OCI-LY7 (cell line): Measurements from ENCODE around the gene GABARAPL2. TPM values are rescaled to one million over a fixed set of nuclear protein-coding genes. Genes with fewer than 3 reads are reported as not detected.
"Not testable (repeated sequence)": the region's sequence is repeated elsewhere in the genome, so short reads cannot be mapped to it uniquely, and the experiment has no call there.

Experiments
- BruUV-seq: library from RNA; stranded (reverse); fragments of 400-500 nt; replicated peaks from 2 replicates; lab custom pipeline; 2021; lab: Mats Ljungman, UMichigan
- CTCF ChIA-PET: fragments of 300-600 bp; sonication (Branson Sonifier 250); formaldehyde crosslinking; loops from one replicate; lab custom pipeline; 2022; ENCODE audit warnings: antibody characterized with exemption; ENCODE audit not compliant: unreplicated experiment; lab: Charles Lee
- POLR2A ChIA-PET: fragments of 300-600 bp; sonication (Branson Sonifier 250); formaldehyde crosslinking; loops from one replicate; lab custom pipeline; 2022; ENCODE audit warnings: antibody characterized with exemption; lab: Charles Lee
- DNase-seq: peaks from one replicate; pipeline ENCODE4 v3.0.0-alpha.2; 2015; ENCODE audit warnings: low spot score
- H2AFZ ChIP-seq: fragments of 200-600 bp; sonication (generic), shearing (Covaris generic); 2 replicates; pipeline ENCODE4 v1.6.1; 2014; ENCODE audit warnings: mild to moderate bottlenecking, antibody characterized with exemption, low read length, moderate library complexity
- H3K27ac ChIP-seq: fragments of 200-600 bp; sonication (generic); 2 replicates; pipeline ENCODE4 v1.5.1; 2014; ENCODE audit warnings: mixed run types, low read depth, mild to moderate bottlenecking, moderate library complexity, low read length, inconsistent platforms; ENCODE audit not compliant: poor library complexity, severe bottlenecking
- H3K36me3 ChIP-seq: fragments of 200-600 bp; sonication (generic); 2 replicates; pipeline ENCODE4 v1.6.1; 2014; ENCODE audit warnings: mild to moderate bottlenecking, antibody characterized with exemption, low read length, moderate library complexity, mixed read lengths; ENCODE audit not compliant: insufficient read depth
- H3K4me1 ChIP-seq: fragments of 200-600 bp; sonication (generic); 2 replicates; pipeline ENCODE4 v1.5.1; 2014; ENCODE audit warnings: mild to moderate bottlenecking, low read length; ENCODE audit not compliant: insufficient read depth, poor library complexity, severe bottlenecking
- H3K4me2 ChIP-seq: fragments of 200-600 bp; sonication (generic); 2 replicates; pipeline ENCODE4 v1.6.1; 2014; ENCODE audit warnings: mild to moderate bottlenecking, low read length
- H3K4me3 ChIP-seq: fragments of 200-600 bp; sonication (generic); 2 replicates; pipeline ENCODE4 v1.5.1; 2014; ENCODE audit warnings: mild to moderate bottlenecking, low read depth, low read length; ENCODE audit not compliant: poor library complexity, severe bottlenecking
- H3K79me2 ChIP-seq: fragments of 200-600 bp; sonication (generic); 2 replicates; pipeline ENCODE4 v1.6.1; 2016; ENCODE audit warnings: low read depth, mild to moderate bottlenecking, low read length, moderate library complexity, mixed read lengths; ENCODE audit not compliant: insufficient read depth
- H3K9me2 ChIP-seq: fragments of 200-600 bp; sonication (generic); 2 replicates; pipeline ENCODE4 v1.6.1; 2016; ENCODE audit warnings: mild to moderate bottlenecking, low read length, mixed read lengths; ENCODE audit not compliant: insufficient read depth
- H3K9me3 ChIP-seq: fragments of 200-600 bp; sonication (generic); 2 replicates; pipeline ENCODE4 v1.6.1; 2014; ENCODE audit warnings: mild to moderate bottlenecking, mixed run types, low read length, mixed read lengths
- H4K20me1 ChIP-seq: fragments of 200-600 bp; sonication (generic); 2 replicates; pipeline ENCODE4 v1.6.1; 2014; ENCODE audit warnings: mild to moderate bottlenecking, antibody characterized with exemption, low read length, moderate library complexity, mixed read lengths; ENCODE audit not compliant: insufficient read depth
- EZH2phosphoT487 ChIP-seq: fragments of 200-600 bp; sonication (generic); IDR thresholded peaks from 2 replicates; pipeline ENCODE4 v1.6.1; 2018; ENCODE audit warnings: low read depth, borderline replicate concordance, mild to moderate bottlenecking, mixed run types, antibody characterized with exemption, low read length, moderate library complexity, mixed read lengths
- intact Hi-C: fragments of 100-400 bp; cut with micrococcal nuclease; formaldehyde crosslinking; loops from one replicate; pipeline ENCODE4 v1.10.0; 2022; ENCODE audit not compliant: unreplicated experiment
- total RNA-seq, 2 experiments: library from RNA; depleted of rRNA in 1 of 2; stranded (reverse); fragments of >200 nt in 1 of 2; shearing (Covaris generic) in 1 of 2; gene quantifications; 2 replicates each; pipeline ENCODE4 v1.2.3, GENCODE V29; 2014 to 2022
- TF ChIP-seq, protein P1 (sequence below): fragments of 200-600 bp; sonication (generic); conservative IDR thresholded peaks from 2 replicates; pipeline ENCODE4 v1.5.1; 2014; ENCODE audit warnings: mild to moderate bottlenecking, antibody characterized with exemption, low read length, moderate library complexity, mixed read lengths

Gene GABARAPL2
- total RNA-seq, 2 experiments from 2014 or later: 57.7 to 93.5 TPM

DNA sequence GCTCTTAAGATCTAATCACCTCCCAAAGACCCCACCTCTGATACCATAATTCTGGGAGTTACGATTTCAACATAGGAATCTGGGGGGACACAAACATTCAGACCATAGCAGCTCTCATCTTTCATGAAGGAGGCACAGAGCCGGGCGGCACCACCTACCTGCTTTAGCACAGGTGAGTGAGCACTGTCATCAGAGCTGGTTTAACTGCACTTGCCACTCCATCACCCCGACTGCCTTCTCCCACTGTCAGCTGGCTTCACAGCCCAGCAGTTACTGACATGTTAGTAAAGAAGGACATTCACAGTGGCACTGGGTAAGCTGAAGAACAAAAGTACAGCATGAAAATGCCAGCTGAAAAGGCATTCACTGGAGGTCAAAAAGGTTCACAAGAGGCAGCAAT is 22.5 kb downstream of the GABARAPL2 start:
- Histone ChIP-seq H3K4me2 (no peak overlapping the region), H4K20me1 (no peaks in the 10 kb centered on the region), H3K4me3 (no peak overlapping the region), H3K4me1 (peaks cover 7% of the 10 kb centered on the region), H3K36me3 (no peaks in the 10 kb centered on the region), H2AFZ (no peak overlapping the region), H3K79me2 (no peaks in the 10 kb centered on the region), H3K27ac (no peak overlapping the region), H3K9me2 (no peaks in the 10 kb centered on the region), H3K9me3 (no peaks in the 10 kb centered on the region)
- ChIA-PET CTCF (no interaction called here), POLR2A (no interaction called here)
- TF ChIP-seq, protein P1, sequence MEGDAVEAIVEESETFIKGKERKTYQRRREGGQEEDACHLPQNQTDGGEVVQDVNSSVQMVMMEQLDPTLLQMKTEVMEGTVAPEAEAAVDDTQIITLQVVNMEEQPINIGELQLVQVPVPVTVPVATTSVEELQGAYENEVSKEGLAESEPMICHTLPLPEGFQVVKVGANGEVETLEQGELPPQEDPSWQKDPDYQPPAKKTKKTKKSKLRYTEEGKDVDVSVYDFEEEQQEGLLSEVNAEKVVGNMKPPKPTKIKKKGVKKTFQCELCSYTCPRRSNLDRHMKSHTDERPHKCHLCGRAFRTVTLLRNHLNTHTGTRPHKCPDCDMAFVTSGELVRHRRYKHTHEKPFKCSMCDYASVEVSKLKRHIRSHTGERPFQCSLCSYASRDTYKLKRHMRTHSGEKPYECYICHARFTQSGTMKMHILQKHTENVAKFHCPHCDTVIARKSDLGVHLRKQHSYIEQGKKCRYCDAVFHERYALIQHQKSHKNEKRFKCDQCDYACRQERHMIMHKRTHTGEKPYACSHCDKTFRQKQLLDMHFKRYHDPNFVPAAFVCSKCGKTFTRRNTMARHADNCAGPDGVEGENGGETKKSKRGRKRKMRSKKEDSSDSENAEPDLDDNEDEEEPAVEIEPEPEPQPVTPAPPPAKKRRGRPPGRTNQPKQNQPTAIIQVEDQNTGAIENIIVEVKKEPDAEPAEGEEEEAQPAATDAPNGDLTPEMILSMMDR: no peak
- TF ChIP-seq EZH2phosphoT487: no peak
- BruUV-seq: no TSS peak
- no peak for DNase-seq
- intact Hi-C loops: no loop called here

DNA sequence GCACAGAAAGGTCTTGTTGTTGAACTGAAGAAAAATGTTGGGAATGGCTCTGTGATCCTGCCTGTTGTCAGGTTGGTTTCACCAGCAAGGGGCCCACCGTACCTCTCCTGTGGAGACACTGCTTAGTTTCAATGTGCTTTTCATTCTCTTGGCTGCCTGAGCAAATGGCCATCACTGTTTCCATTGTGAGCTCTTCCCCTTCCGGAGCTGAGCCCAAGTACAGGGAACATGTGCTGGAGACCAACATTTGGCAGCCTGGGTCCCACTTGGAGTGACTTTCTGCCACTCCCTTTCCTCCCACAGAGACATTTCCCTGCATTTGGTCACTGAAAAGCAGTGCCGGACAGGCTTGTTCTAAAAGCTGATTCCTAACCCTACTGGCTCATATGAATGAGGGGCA is 23.1 kb downstream of the GABARAPL2 start:
- H3K9me2 ChIP-seq: no peaks in the 10 kb centered on the region
- no peaks in the 10 kb centered on the region for H3K9me3 ChIP-seq
- H4K20me1 ChIP-seq: no peaks in the 10 kb centered on the region
- no TSS peak for BruUV-seq
- peaks cover 5% of the 10 kb centered on the region; the same call in 1 of the 2 replicates for H3K36me3 ChIP-seq
- no peak overlapping the region for H3K27ac ChIP-seq
- no peak overlapping the region for H3K4me2 ChIP-seq
- ChIA-PET POLR2A (interaction anchor here (0.8 kb wide), 1 partner anchor 10 kb away, joined by 3 read pairs; no protein-coding TSS in a partner anchor), CTCF (no interaction called here)
- H2AFZ ChIP-seq: no peak overlapping the region
- H3K79me2 ChIP-seq: no peaks in the 10 kb centered on the region
- TF ChIP-seq EZH2phosphoT487: no peak
- TF ChIP-seq, protein P1: no peak
- no peak for DNase-seq
- no peak overlapping the region for H3K4me3 ChIP-seq
- peaks cover 3% of the 10 kb centered on the region for H3K4me1 ChIP-seq
- intact Hi-C loops: no loop called here

DNA sequence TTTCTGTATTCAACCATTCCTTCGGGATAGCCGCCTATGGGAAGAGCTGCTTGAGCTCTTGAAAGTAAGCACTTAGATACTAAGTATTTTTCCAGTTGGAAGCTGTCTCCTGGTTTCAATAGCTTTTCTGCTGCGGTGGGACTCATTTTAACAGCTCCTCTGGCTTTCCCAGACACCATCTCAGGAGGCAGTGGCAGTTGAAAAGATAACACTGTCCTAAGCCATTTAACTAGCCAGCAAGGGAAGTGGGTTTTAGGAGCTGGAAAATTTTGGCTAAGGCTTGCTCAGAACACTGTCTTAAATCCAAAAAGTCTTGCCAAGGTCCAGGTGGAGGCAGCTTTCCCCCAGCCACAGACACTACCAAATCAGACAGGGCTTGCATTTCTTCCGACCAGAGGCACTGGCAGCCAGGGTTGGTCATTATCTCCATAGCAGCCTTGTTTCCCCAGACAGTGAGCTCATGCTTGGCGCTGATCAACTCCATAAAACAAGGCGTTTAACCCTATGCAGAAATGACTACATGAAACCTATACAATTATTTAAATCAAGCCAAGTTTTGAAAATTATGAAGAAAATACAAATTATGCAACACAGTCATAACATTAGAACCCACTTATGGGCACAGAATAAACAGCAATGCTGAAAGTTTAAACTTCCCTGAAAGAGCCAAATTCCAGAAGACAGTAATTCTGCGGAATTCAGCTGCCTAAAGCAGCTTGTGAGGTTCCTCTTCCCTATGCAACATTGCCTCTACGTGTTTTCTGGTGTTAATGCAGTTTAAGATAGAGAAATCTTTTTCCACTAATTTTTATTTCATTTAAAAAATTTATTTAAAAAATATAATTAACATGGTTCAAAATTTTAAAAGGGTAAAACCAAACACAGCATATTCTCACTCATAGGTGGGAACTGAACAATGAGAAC is 25.0 kb downstream of the GABARAPL2 start:
- H2AFZ ChIP-seq: no peak overlapping the region
- no peak for DNase-seq
- ChIA-PET POLR2A (interaction anchor here (0.6 to 1.2 kb wide), 2 partner anchors 29 to 74 kb away, joined by 3 read pairs; no protein-coding TSS in a partner anchor), CTCF (no interaction called here)
- no peak overlapping the region for H3K27ac ChIP-seq
- no peaks in the 10 kb centered on the region for H3K79me2 ChIP-seq
- H3K4me2 ChIP-seq: no peak overlapping the region
- H3K9me2 ChIP-seq: no peaks in the 10 kb centered on the region
- no TSS peak for BruUV-seq
- H3K9me3 ChIP-seq: no peaks in the 10 kb centered on the region
- H3K4me1 ChIP-seq: peaks cover 15% of the 10 kb centered on the region
- H3K4me3 ChIP-seq: no peak overlapping the region
- H3K36me3 ChIP-seq: peaks cover 7% of the 10 kb centered on the region; the same call in 1 of the 2 replicates
- TF ChIP-seq, protein P1: no peak
- TF ChIP-seq EZH2phosphoT487: no peak
- no peaks in the 10 kb centered on the region for H4K20me1 ChIP-seq
- intact Hi-C loops: no loop called here

DNA sequence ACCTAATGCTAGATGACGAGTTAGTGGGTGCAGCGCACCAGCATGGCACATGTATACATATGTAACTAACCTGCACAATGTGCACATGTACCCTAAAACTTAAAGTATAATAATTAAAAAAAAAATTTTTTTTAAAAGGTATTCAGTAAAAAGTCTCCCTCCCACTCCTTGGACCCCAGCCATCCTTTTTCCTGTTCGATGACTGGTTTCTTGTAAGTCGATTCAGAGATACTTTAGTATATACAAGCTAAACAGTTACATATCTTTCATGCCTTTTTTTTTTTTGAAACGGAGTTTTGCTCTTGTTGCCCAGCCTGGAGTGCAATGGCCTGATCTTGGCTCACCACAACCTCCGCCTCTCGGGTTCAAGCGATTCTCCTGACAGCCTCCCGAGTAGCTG is 25.7 kb downstream of the GABARAPL2 start:
- H3K9me3 ChIP-seq, H3K9me2 ChIP-seq, DNase-seq, H2AFZ ChIP-seq, H3K27ac ChIP-seq, H3K79me2 ChIP-seq, CTCF ChIA-PET, H4K20me1 ChIP-seq, H3K4me3 ChIP-seq, H3K4me2 ChIP-seq, intact Hi-C loops, BruUV-seq: not testable (repeated sequence)
- Histone ChIP-seq H3K4me1 (peaks cover 15% of the 10 kb centered on the region), H3K36me3 (peaks cover 11% of the 10 kb centered on the region)
- POLR2A ChIA-PET: interaction anchor here (1.2 kb wide), 1 partner anchor 75 kb away, joined by 3 read pairs; no protein-coding TSS in a partner anchor
